ENCODE measurements around the gene HIVEP3. TPM values are rescaled to one million over a fixed set of nuclear protein-coding genes. Genes with fewer than 3 reads are reported as not detected.

The HIVEP3 gene
- total RNA-seq, 1 experiment from 2014 or later, result 11.0 TPM

- intact Hi-C loops (cut with micrococcal nuclease; ENCODE audit: unreplicated experiment), result loop anchor here (10.0 kb wide), 1 partner anchor 626 kb away; the partner anchor contains the start of gene CITED4
- H3K4me2 ChIP-seq, result no peak overlapping the region
- H3K4me1 ChIP-seq (replicated peaks; ENCODE audit: insufficient read depth), result peaks cover 38% of the 10 kb centered on the region
- no peak overlapping the region for H2AFZ ChIP-seq
- H3K4me3 ChIP-seq, result no peak overlapping the region
- CTCF ChIA-PET, result interaction anchor here (1.8 to 1.9 kb wide), 2 partner anchors 16 to 24 kb away, joined by 7 read pairs; no protein-coding TSS in a partner anchor
- no peaks in the 10 kb centered on the region for H3K9me3 ChIP-seq (ENCODE audit: insufficient read depth, low read depth)
- H4K20me1 ChIP-seq (ENCODE audit: insufficient read depth), result no peaks in the 10 kb centered on the region
- no peak for DNase-seq
- TF ChIP-seq CTCF (conservative IDR thresholded peaks at IDR 0.05) (no peak), EZH2 (IDR thresholded peaks at IDR 0.05; ENCODE audit: low read depth) (no peak)
- no peaks in the 10 kb centered on the region for H3K9me2 ChIP-seq (ENCODE audit: insufficient read depth)
- BruUV-seq (replicated peaks), result no TSS peak
- peaks cover 28% of the 10 kb centered on the region for H3F3A ChIP-seq (ENCODE audit: insufficient read depth, low read depth)
- POLR2A ChIA-PET (ENCODE audit: unreplicated experiment), result interaction anchor here (0.6 kb wide), 1 partner anchor 16 kb away, joined by 4 read pairs; no protein-coding TSS in a partner anchor
- no peaks in the 10 kb centered on the region for H3K27me3 ChIP-seq (ENCODE audit: insufficient read depth, low read depth)
- no peaks in the 10 kb centered on the region for H3K36me3 ChIP-seq (ENCODE audit: low read depth)
- H3K79me2 ChIP-seq (ENCODE audit: low read depth), result no peaks in the 10 kb centered on the region
- H3K27ac ChIP-seq, result no peak overlapping the region
Measured at GRCh38 chr1:41490911-41491310, 427.8 kb downstream of the HIVEP3 start.

- H3K79me2 ChIP-seq (ENCODE audit: low read depth), result no peaks in the 10 kb centered on the region
- no TSS peak for BruUV-seq (replicated peaks)
- POLR2A ChIA-PET (ENCODE audit: unreplicated experiment), result no interaction called here
Measured at GRCh38 chr1:41489561-41489960, 429.2 kb downstream of the HIVEP3 start.

More at GRCh38 chr1:41489561-41489960, 429.2 kb downstream of the HIVEP3 start:
- intact Hi-C loops (cut with micrococcal nuclease; ENCODE audit: unreplicated experiment), result no loop called here
- Histone ChIP-seq H3K9me3 (ENCODE audit: insufficient read depth, low read depth) (no peaks in the 10 kb centered on the region), H3K4me1 (replicated peaks; ENCODE audit: insufficient read depth) (peaks cover 38% of the 10 kb centered on the region), H3K27ac (no peak overlapping the region), H3K27me3 (ENCODE audit: insufficient read depth, low read depth) (no peaks in the 10 kb centered on the region), H3K9me2 (ENCODE audit: insufficient read depth) (no peaks in the 10 kb centered on the region), H2AFZ (no peak overlapping the region), H3K36me3 (ENCODE audit: low read depth) (no peaks in the 10 kb centered on the region), H3F3A (ENCODE audit: insufficient read depth, low read depth) (peaks cover 21% of the 10 kb centered on the region), H4K20me1 (ENCODE audit: insufficient read depth) (no peaks in the 10 kb centered on the region), H3K4me3 (no peak overlapping the region), H3K4me2 (no peak overlapping the region)
- CTCF ChIA-PET, result interaction anchor here (1.9 kb wide), 1 partner anchor 25 kb away, joined by 7 read pairs; no protein-coding TSS in a partner anchor
- TF ChIP-seq CTCF (conservative IDR thresholded peaks at IDR 0.05) (no peak), EZH2 (IDR thresholded peaks at IDR 0.05; ENCODE audit: low read depth) (no peak)
- DNase-seq, result no peak
